Anterior cingulate cortex (tissue), 58 donors: ENCODE results near the gene TMSB4X.
"Not testable (repeated sequence)": the region's sequence is repeated elsewhere in the genome, so short reads cannot be mapped to it uniquely, and the experiment has no call there.

Experiments used
- DNase-seq, 58 donors: peaks; one replicate each; lab custom pipeline; 2025; lab: John Stamatoyannopoulos, UW

The TMSB4X gene

DNA sequence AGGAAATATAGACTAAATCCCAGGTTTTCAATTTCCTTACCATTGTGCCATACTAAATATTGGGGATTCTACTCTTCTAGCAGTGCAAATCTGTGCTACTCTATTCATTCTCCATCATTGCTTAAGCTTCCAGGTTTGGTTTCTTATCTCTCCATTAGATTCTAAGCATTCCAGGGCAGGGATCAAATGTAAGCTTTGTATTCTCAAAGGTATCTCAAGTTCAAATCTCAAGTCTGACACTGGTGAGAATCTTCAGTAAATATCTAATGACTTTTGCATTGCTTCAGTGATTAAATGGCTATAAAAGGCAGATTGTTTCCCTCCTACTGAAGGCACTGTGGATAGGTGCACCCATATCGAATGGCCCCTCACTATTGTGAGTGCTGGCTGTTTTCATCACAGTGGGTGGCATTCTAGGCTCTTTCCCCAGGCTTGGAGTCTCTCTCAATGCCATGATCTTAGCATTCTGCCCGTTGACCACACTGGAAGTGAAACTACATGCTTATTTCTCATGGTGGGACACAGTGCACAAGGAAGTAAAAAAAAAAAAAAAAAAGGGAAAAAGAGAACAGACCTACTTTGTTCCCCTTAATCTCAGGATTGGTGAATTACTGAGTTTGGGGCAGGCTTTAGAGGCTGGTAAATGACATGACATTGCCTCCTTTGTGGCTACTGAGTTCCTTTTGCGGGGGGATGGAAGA is 40.8 kb downstream of the TMSB4X start:
- peak in 2 of 58 donors; percentile 0 to 46 for DNase-seq

DNA sequence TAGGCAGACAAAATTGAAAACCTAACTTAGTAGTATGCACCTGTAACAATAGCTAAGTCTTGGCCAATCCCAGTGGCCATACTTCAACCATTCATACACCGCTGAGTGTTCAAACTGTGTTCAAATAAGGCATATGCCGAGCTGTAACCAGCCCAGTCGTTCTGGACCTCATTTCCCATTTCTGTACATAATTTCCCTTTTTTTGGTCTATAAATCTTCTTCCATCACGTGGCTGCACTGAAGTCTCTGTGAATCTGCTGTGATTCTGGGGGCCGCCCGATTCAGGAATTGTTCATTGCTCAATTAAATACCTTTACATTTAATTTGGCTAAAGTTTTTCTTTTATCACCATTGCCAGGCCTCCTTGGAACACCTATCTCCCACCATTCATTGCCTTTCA is 41.8 kb downstream of the TMSB4X start:
- not testable (repeated sequence) for DNase-seq

GRCh38 chrX:13022926-13023325 is 48.0 kb downstream of the TMSB4X start:
- no peak for DNase-seq

DNA sequence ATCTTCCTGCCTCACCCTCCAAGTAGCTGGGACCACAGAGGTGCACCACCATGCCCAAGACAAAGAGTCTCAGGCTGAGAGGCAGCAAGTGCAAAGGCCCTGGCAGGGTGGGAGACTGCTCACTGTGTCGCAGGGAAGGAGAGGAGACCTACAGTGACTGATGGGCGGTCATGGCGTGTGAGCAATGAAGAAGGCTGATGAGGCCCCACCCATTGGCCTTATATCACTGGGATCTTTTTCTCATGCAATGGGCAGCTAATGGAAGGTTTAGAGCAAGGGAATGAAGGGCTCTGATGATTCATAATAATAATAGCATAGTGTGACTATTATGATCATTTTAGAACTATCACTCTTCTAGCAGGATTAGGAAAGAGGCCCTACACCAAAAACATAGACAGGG is 48.7 kb downstream of the TMSB4X start:
- DNase-seq: no peak

GRCh38 chrX:13023979-13024378 is 49.1 kb downstream of the TMSB4X start:
- no peak for DNase-seq

- no peak for DNase-seq
These were observed 50.1 kb downstream of the TMSB4X start for GRCh38 chrX:13024986-13025385.
